Tibial artery (tissue), 4 donors: ENCODE results near the gene HSD3B2.

ENCODE experiments used
- DNase-seq, 2 donors: peaks; one replicate each; pipeline ENCODE4 v3.0.0-alpha.2; 2019
- H3K27ac ChIP-seq, 2 donors: fragments of 200-600 bp; sonication (generic) in 1 of 2; 1 replicate in 1 of 2; 2 replicates in 1 of 2; pipeline ENCODE4 v1.5.1; 2018 to 2019; ENCODE audit warnings: mild to moderate bottlenecking in 1 of 2
- H3K27me3 ChIP-seq, 2 donors: fragments of 200-600 bp; sonication (generic) in 1 of 2; one replicate each; pipeline versions ENCODE4 v1.5.1 to v1.6.0; 2016 to 2019
- H3K36me3 ChIP-seq, 3 donors: fragments of 200-600 bp; sonication (generic) in 2 of 3; one replicate each; pipeline ENCODE4 v1.5.1; 2016 to 2019; ENCODE audit warnings: mild to moderate bottlenecking in 2 of 3
- H3K4me1 ChIP-seq, 4 donors: fragments of 200-600 bp; sonication (generic) in 2 of 4; 1 replicate in 3 of 4; 2 replicates in 1 of 4; pipeline ENCODE4 v1.5.1; 2016 to 2019
- H3K4me3 ChIP-seq, 2 donors: fragments of 200-600 bp; sonication (generic) in 1 of 2; 1 replicate in 1 of 2; 2 replicates in 1 of 2; pipeline ENCODE4 v1.5.1; 2018 to 2019; ENCODE audit warnings: mild to moderate bottlenecking in 2 of 2
- H3K9me3 ChIP-seq, 3 donors: fragments of 200-600 bp; sonication (generic) in 1 of 3; one replicate each; pipeline ENCODE4 v1.5.1; 2016 to 2019
- CTCF ChIP-seq, 2 experiments: fragments of 200-600 bp in 1 of 2; fragments of 450-650 bp in 1 of 2; IDR thresholded peaks; one replicate each; pipeline ENCODE4 v1.5.1; 2017 to 2019; ENCODE audit warnings: antibody characterized with exemption in 2 of 2, mild to moderate bottlenecking in 1 of 2, moderate library complexity in 1 of 2
- intact Hi-C: fragments of 100-400 bp; cut with DNase I; formaldehyde crosslinking; loops from one replicate; pipeline ENCODE4 v1.15.0; 2023; ENCODE audit warnings: low total_unique reads

Gene HSD3B2

GRCh38 chr1:119447344-119448126 is 32.6 kb downstream of the HSD3B2 start:
- no peaks in the 10 kb centered on the region for H3K27me3 ChIP-seq
- no peak overlapping the region for H3K4me3 ChIP-seq
- H3K4me1 ChIP-seq: no peaks in the 10 kb centered on the region
- no peak for TF ChIP-seq CTCF (IDR thresholded peaks at IDR 0.05)
- intact Hi-C loops: no loop called here
- no peak for DNase-seq
- H3K9me3 ChIP-seq: no peaks in the 10 kb centered on the region
- no peaks in the 10 kb centered on the region for H3K36me3 ChIP-seq
- H3K27ac ChIP-seq: no peak overlapping the region

- no peak overlapping the region for H3K27ac ChIP-seq
- intact Hi-C loops: no loop called here
- H3K4me1 ChIP-seq: peaks cover 0 to 5% (median 2%) of the 10 kb centered on the region in 4 donors
- H3K36me3 ChIP-seq: no peaks in the 10 kb centered on the region
- DNase-seq: no peak
- H3K9me3 ChIP-seq: no peaks in the 10 kb centered on the region
- no peaks in the 10 kb centered on the region for H3K27me3 ChIP-seq
- TF ChIP-seq CTCF (IDR thresholded peaks at IDR 0.05): no peak
- H3K4me3 ChIP-seq: no peak overlapping the region
These were observed 33.2 kb downstream of the HSD3B2 start for GRCh38 chr1:119448127-119448511.

- H3K27ac ChIP-seq: no peak overlapping the region
- no peaks in the 10 kb centered on the region for H3K36me3 ChIP-seq
- no peak for DNase-seq
- TF ChIP-seq CTCF (IDR thresholded peaks at IDR 0.05): no peak
- intact Hi-C loops: no loop called here
- H3K4me3 ChIP-seq: no peak overlapping the region
- no peaks in the 10 kb centered on the region for H3K27me3 ChIP-seq
- no peaks in the 10 kb centered on the region for H3K9me3 ChIP-seq
- H3K4me1 ChIP-seq: peaks cover 0 to 7% (median 3%) of the 10 kb centered on the region in 4 donors
These were observed 35.0 kb downstream of the HSD3B2 start for GRCh38 chr1:119449971-119450370.

- Histone ChIP-seq H3K4me1 (peaks cover 0 to 7% (median 3%) of the 10 kb centered on the region in 4 donors), H3K9me3 (no peaks in the 10 kb centered on the region), H3K27ac (no peak overlapping the region), H3K27me3 (no peaks in the 10 kb centered on the region), H3K4me3 (no peak overlapping the region), H3K36me3 (no peaks in the 10 kb centered on the region)
- TF ChIP-seq CTCF (IDR thresholded peaks at IDR 0.05): no peak
- DNase-seq: no peak
- intact Hi-C loops: no loop called here
These were observed 36.2 kb downstream of the HSD3B2 start for GRCh38 chr1:119451158-119451557.

- Histone ChIP-seq H3K4me3 (no peak overlapping the region), H3K27ac (no peak overlapping the region), H3K27me3 (no peaks in the 10 kb centered on the region), H3K4me1 (peaks cover 0 to 7% (median 3%) of the 10 kb centered on the region in 4 donors), H3K9me3 (no peaks in the 10 kb centered on the region), H3K36me3 (no peaks in the 10 kb centered on the region)
- no peak for DNase-seq
- intact Hi-C loops: no loop called here
- no peak for TF ChIP-seq CTCF (IDR thresholded peaks at IDR 0.05)
These were observed 37.1 kb downstream of the HSD3B2 start for GRCh38 chr1:119452091-119452490.
